CD4-positive, alpha-beta memory T cell (primary cell): Measurements from ENCODE around the gene CENPA. TPM values are rescaled to one million over a fixed set of nuclear protein-coding genes. Genes with fewer than 3 reads are reported as not detected.

Experiments
- CTCF ChIA-PET: fragments of 350-600 bp; sonication (Branson Sonifier 250); formaldehyde crosslinking; loops from one replicate; lab custom pipeline; 2021; ENCODE audit warnings: inconsistent platforms; ENCODE audit not compliant: partially characterized antibody; lab: Charles Lee
- POLR2A ChIA-PET: fragments of 350-600 bp; sonication (Branson Sonifier 250); formaldehyde crosslinking; loops from one replicate; lab custom pipeline; 2021; ENCODE audit not compliant: partially characterized antibody; lab: Charles Lee
- DNase-seq, 5 donors: peaks; one replicate each; pipeline versions ENCODE4 v3.0.0 to v3.0.0-alpha.2; 2020 to 2022; ENCODE audit warnings: mixed read lengths in 1 of 5
- H3K27ac ChIP-seq: one replicate; pipeline ENCODE4 v1.7.0; 2013; ENCODE audit warnings: low read depth, low read length
- H3K27me3 ChIP-seq: 2 replicates; pipeline ENCODE4 v1.7.0; 2013; ENCODE audit warnings: mild to moderate bottlenecking, low read length, moderate library complexity; ENCODE audit not compliant: insufficient read depth
- H3K36me3 ChIP-seq: 2 replicates; pipeline ENCODE4 v1.7.0; 2013; ENCODE audit warnings: mild to moderate bottlenecking, low read length, moderate library complexity; ENCODE audit not compliant: insufficient read depth
- H3K4me1 ChIP-seq: 2 replicates; pipeline ENCODE4 v1.7.0; 2013; ENCODE audit warnings: mild to moderate bottlenecking, low read length, moderate library complexity; ENCODE audit not compliant: insufficient read depth
- H3K4me3 ChIP-seq, 2 donors: one replicate each; pipeline ENCODE4 v1.7.0; 2013; ENCODE audit warnings: low read length in 2 of 2, mild to moderate bottlenecking in 1 of 2
- H3K9me3 ChIP-seq, 2 donors: one replicate each; pipeline ENCODE4 v1.7.0; 2013; ENCODE audit warnings: low read length in 2 of 2, control low read depth in 1 of 2; ENCODE audit not compliant: control insufficient read depth in 1 of 2
- H3K27ac Mint-ChIP-seq, 7 donors: one replicate each; pipeline ENCODE4 v1.8.0; 2020 to 2021; ENCODE audit warnings: mixed read lengths in 7 of 7, mild to moderate bottlenecking in 6 of 7, inconsistent platforms in 3 of 7, moderate library complexity in 3 of 7
- H3K27me3 Mint-ChIP-seq, 2 donors: one replicate each; pipeline ENCODE4 v1.8.0; 2020 to 2021; ENCODE audit warnings: mixed read lengths in 2 of 2
- H3K36me3 Mint-ChIP-seq, 2 donors: one replicate each; pipeline ENCODE4 v1.8.0; 2020 to 2021; ENCODE audit warnings: mixed read lengths in 2 of 2, inconsistent platforms in 1 of 2, mild to moderate bottlenecking in 1 of 2
- H3K4me1 Mint-ChIP-seq, 4 donors: one replicate each; pipeline ENCODE4 v1.8.0; 2020 to 2021; ENCODE audit warnings: mixed read lengths in 4 of 4, mild to moderate bottlenecking in 1 of 4
- H3K4me3 Mint-ChIP-seq, 8 donors: one replicate each; pipeline ENCODE4 v1.8.0; 2020 to 2021; ENCODE audit warnings: mixed read lengths in 8 of 8, mild to moderate bottlenecking in 7 of 8, moderate library complexity in 6 of 8, inconsistent platforms in 3 of 8
- H3K9me3 Mint-ChIP-seq, 8 donors: one replicate each; pipeline ENCODE4 v1.8.0; 2020 to 2021; ENCODE audit warnings: mixed read lengths in 8 of 8, mild to moderate bottlenecking in 5 of 8, inconsistent platforms in 3 of 8, moderate library complexity in 1 of 8
- intact Hi-C: fragments of 100-400 bp; cut with micrococcal nuclease; formaldehyde crosslinking; loops from one replicate; pipeline ENCODE4 v1.15.1; 2023
- polyA plus RNA-seq, 2 donors: library from polyadenylated mRNA; unstranded; fragments of 300-500 nt; fragmentation: Illumina TruSeq; gene quantifications; one replicate each; pipeline ENCODE4 v1.2.3, GENCODE V29; 2021
- total RNA-seq, 2 experiments: library from RNA; stranded (reverse); gene quantifications; one replicate each; pipeline ENCODE4 v1.2.3, GENCODE V29; 2021

Gene CENPA
- total and polyA plus RNA-seq, 4 experiments from 2014 or later: 0.32 TPM; not detected in 3

GRCh38 chr2:26840937-26841610 lies 55.2 kb downstream of the CENPA start:
- Mint-ChIP-seq H3K4me1 (peaks cover 0 to 2% (median 0%) of the 10 kb centered on the region in 4 donors), H3K27ac (no peak overlapping the region), H3K36me3 (no peaks in the 10 kb centered on the region), H3K4me3 (no peak overlapping the region), H3K27me3 (peaks cover 30 to 33% of the 10 kb centered on the region in 2 donors), H3K9me3 (no peaks in the 10 kb centered on the region)
- intact Hi-C loops: no loop called here
- ChIA-PET CTCF (interaction anchor here (1.7 kb wide), 1 partner anchor 102 kb away, joined by 4 read pairs; no protein-coding TSS in a partner anchor), POLR2A (no interaction called here)
- Histone ChIP-seq H3K4me1 (peaks cover 1% of the 10 kb centered on the region), H3K36me3 (no peaks in the 10 kb centered on the region), H3K9me3 (no peaks in the 10 kb centered on the region), H3K27me3 (peaks cover 14% of the 10 kb centered on the region), H3K27ac (no peak overlapping the region), H3K4me3 (no peak overlapping the region)
- no peak for DNase-seq

- no peak overlapping the region for H3K27ac Mint-ChIP-seq
- Histone ChIP-seq H3K4me3 (no peak overlapping the region), H3K4me1 (peaks cover 18% of the 10 kb centered on the region), H3K27ac (no peak overlapping the region), H3K36me3 (no peaks in the 10 kb centered on the region), H3K27me3 (peaks cover 31% of the 10 kb centered on the region), H3K9me3 (no peaks in the 10 kb centered on the region)
- no peak overlapping the region for H3K4me3 Mint-ChIP-seq
- intact Hi-C loops: no loop called here
- CTCF ChIA-PET: interaction anchor here (0.7 to 1.0 kb wide), 3 partner anchors 9 to 97 kb away, joined by 3 read pairs; no protein-coding TSS in a partner anchor
- no peak for DNase-seq
- H3K4me1 Mint-ChIP-seq: peaks cover 2 to 14% (median 7%) of the 10 kb centered on the region in 4 donors
- POLR2A ChIA-PET: no interaction called here
- no peaks in the 10 kb centered on the region for H3K36me3 Mint-ChIP-seq
- H3K27me3 Mint-ChIP-seq: peaks cover 34 to 39% of the 10 kb centered on the region in 2 donors
- peaks cover 0 to 2% (median 0%) of the 10 kb centered on the region in 8 donors for H3K9me3 Mint-ChIP-seq
These were observed 57.2 kb downstream of the CENPA start for GRCh38 chr2:26843041-26843440.

Other genes starting within 250 kb of the CENPA start
- gene CIB4, start 144.7 kb upstream of the CENPA start, total RNA-seq: not detected
- not detected for gene CIB4, start 144.7 kb upstream of the CENPA start, polyA plus RNA-seq
- gene KCNK3, start 93.3 kb upstream of the CENPA start, total RNA-seq: not detected
- gene KCNK3, start 93.3 kb upstream of the CENPA start, polyA plus RNA-seq: not detected
- gene SLC35F6, start 21.8 kb upstream of the CENPA start, total RNA-seq: 10 to 100 TPM; 20.1 to 22.2 TPM
- gene SLC35F6, start 21.8 kb upstream of the CENPA start, polyA plus RNA-seq: 1 to 10 TPM; 4.8 to 6.9 TPM
- gene DPYSL5, start 62.1 kb downstream of the CENPA start, total RNA-seq: not detected
- not detected for gene DPYSL5, start 62.1 kb downstream of the CENPA start, polyA plus RNA-seq
- gene MAPRE3, start 184.6 kb downstream of the CENPA start, total RNA-seq: 1 to 10 TPM; 3.4 to 3.6 TPM
- gene MAPRE3, start 184.6 kb downstream of the CENPA start, polyA plus RNA-seq: 1 to 10 TPM; 1.3 to 2.5 TPM
- 10 to 100 TPM; 97.3 to 99.8 TPM for gene TMEM214, start 246.9 kb downstream of the CENPA start, total RNA-seq
- 10 to 100 TPM; 25.6 to 34.5 TPM for gene TMEM214, start 246.9 kb downstream of the CENPA start, polyA plus RNA-seq